Mesendoderm (in vitro differentiated cells): ENCODE data around the gene FAM118A.

Experiments
- DNase-seq: peaks from one replicate; pipeline ENCODE4 v3.0.0; 2013
- H2AK5ac ChIP-seq: 2 replicates; pipeline ENCODE4 v1.6.1; 2013; ENCODE audit warnings: low read length, inconsistent platforms
- H2BK120ac ChIP-seq: 2 replicates; pipeline ENCODE4 v1.6.1; 2013; ENCODE audit warnings: low read depth, mild to moderate bottlenecking, low read length, moderate library complexity, mixed read lengths
- H2BK15ac ChIP-seq: replicated peaks from 2 replicates; pipeline ENCODE4 v1.6.1; 2013; ENCODE audit warnings: low read depth, mild to moderate bottlenecking, moderate library complexity
- H2BK5ac ChIP-seq: 2 replicates; pipeline ENCODE4 v1.6.1; 2013; ENCODE audit warnings: low read length, inconsistent platforms
- H3K18ac ChIP-seq: 2 replicates; pipeline ENCODE4 v1.6.1; 2013; ENCODE audit warnings: mild to moderate bottlenecking, low read length, mixed read lengths
- H3K23ac ChIP-seq: one replicate; pipeline ENCODE4 v1.6.1; 2013; ENCODE audit warnings: low read length
- H3K27ac ChIP-seq: 2 replicates; pipeline ENCODE4 v1.5.1; 2013; ENCODE audit warnings: low read depth, mild to moderate bottlenecking, inconsistent platforms, low read length, moderate library complexity
- H3K27me3 ChIP-seq: 2 replicates; pipeline ENCODE4 v1.6.1; 2013; ENCODE audit warnings: low read length, control low read depth, mild to moderate bottlenecking, inconsistent platforms; ENCODE audit not compliant: insufficient read depth, poor library complexity
- H3K36me3 ChIP-seq: 2 replicates; pipeline ENCODE4 v1.6.1; 2013; ENCODE audit warnings: low read length, inconsistent platforms; ENCODE audit not compliant: control insufficient read depth, insufficient read depth
- H3K4ac ChIP-seq: one replicate; pipeline ENCODE4 v1.6.1; 2013; ENCODE audit warnings: low read depth, mild to moderate bottlenecking, low read length, moderate library complexity
- H3K4me1 ChIP-seq: 2 replicates; pipeline ENCODE4 v1.6.1; 2013; ENCODE audit warnings: low read depth, low read length, inconsistent platforms; ENCODE audit not compliant: control insufficient read depth
- H3K4me2 ChIP-seq: 2 replicates; pipeline ENCODE4 v1.6.1; 2013; ENCODE audit warnings: low read length
- H3K4me3 ChIP-seq: 2 replicates; pipeline ENCODE4 v1.5.1; 2013; ENCODE audit warnings: mild to moderate bottlenecking, low read length
- H3K56ac ChIP-seq: one replicate; pipeline ENCODE4 v1.6.1; 2013; ENCODE audit warnings: low read length
- H3K79me1 ChIP-seq: 2 replicates; pipeline ENCODE4 v1.6.1; 2013; ENCODE audit warnings: low read length, inconsistent platforms
- H3K79me2 ChIP-seq: 2 replicates; pipeline ENCODE4 v1.6.1; 2013; ENCODE audit warnings: mild to moderate bottlenecking, low read length; ENCODE audit not compliant: control insufficient read depth, insufficient read depth
- H3K9ac ChIP-seq: 2 replicates; pipeline ENCODE4 v1.6.1; 2013; ENCODE audit warnings: low read length, inconsistent platforms
- H4K5ac ChIP-seq: one replicate; pipeline ENCODE4 v1.6.1; 2013; ENCODE audit warnings: low read length
- H4K8ac ChIP-seq: one replicate; pipeline ENCODE4 v1.6.1; 2013; ENCODE audit warnings: low read depth, mild to moderate bottlenecking, control low read depth, low read length, moderate library complexity
- WGBS: extraction: QIAGEN DNeasy Blood & Tissue Kit; methylation state at CpG from one replicate; pipeline ENCODE4 v1.1.7; 2013; ENCODE audit warnings: low lambda C conversion rate, missing lambda C conversion rate; ENCODE audit not compliant: insufficient coverage; ENCODE audit errors: extremely low coverage; 5-methylcytosine and 5-hydroxymethylcytosine counted together

FAM118A gene

DNA sequence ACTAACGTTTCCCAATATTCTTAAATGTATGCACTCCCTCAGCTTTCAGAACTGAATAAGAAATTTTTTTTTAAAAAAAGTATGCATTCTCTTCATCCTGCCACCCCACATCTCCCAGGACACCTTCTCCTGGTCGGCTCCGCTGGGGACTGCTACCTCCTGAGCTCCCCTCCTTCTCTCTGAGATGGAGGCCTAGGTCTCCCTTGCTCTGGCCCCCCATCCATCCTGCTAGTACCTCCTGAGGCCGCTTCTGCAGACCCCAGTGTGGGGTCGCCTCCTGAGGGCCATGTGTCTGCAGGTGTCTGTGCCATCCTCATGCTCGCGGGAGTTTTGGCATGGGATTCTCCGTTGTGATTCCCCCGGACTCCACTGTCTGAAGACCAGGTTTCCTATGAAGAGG is 27.8 kb downstream of the FAM118A start:
- Histone ChIP-seq H3K79me2 (no peaks in the 10 kb centered on the region), H3K27me3 (no peaks in the 10 kb centered on the region), H2BK120ac (no peak overlapping the region), H3K9ac (no peak overlapping the region), H3K79me1 (no peaks in the 10 kb centered on the region), H3K18ac (no peak overlapping the region), H3K23ac (no peak overlapping the region), H4K8ac (no peak overlapping the region), H4K5ac (no peak overlapping the region), H3K56ac (no peak overlapping the region), H3K27ac (no peak overlapping the region), H2BK15ac (no peak overlapping the region), H3K36me3 (no peaks in the 10 kb centered on the region), H2AK5ac (no peak overlapping the region), H3K4me3 (no peak overlapping the region), H3K4ac (no peak overlapping the region), H2BK5ac (no peak overlapping the region), H3K4me1 (no peaks in the 10 kb centered on the region), H3K4me2 (no peak overlapping the region)
- WGBS = no CpG with 5 or more reads among the region's 9 CpGs
- no peak for DNase-seq

DNA sequence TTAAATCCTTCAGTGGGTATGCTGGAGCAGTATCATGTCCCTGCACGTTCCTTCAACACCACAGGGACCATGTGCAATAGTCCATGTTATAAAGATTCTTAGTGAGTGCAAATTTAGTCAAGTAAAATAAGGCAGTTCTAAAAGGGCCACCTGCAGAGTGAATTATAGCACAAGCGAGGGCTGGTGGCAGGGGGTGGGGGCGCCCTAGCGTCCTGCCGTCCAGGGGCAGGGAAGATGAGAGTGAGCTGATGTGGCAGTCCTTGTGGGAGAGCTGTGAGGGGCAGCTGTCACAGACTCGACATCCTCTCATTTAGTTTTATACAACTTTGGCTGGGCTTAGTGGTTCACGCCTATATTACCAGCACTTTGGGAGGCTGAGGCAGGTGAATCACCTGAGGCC is 29.1 kb downstream of the FAM118A start:
- H2AK5ac ChIP-seq = no peak overlapping the region
- no peak overlapping the region for H3K27ac ChIP-seq
- H3K18ac ChIP-seq = no peak overlapping the region
- H3K4me3 ChIP-seq = no peak overlapping the region
- H2BK120ac ChIP-seq = no peak overlapping the region
- H2BK15ac ChIP-seq = no peak overlapping the region
- no peak overlapping the region for H3K4ac ChIP-seq
- H4K8ac ChIP-seq = no peak overlapping the region
- H3K56ac ChIP-seq = no peak overlapping the region
- H3K4me1 ChIP-seq = no peaks in the 10 kb centered on the region
- DNase-seq = no peak
- H3K27me3 ChIP-seq = no peaks in the 10 kb centered on the region
- H3K23ac ChIP-seq = no peak overlapping the region
- H3K4me2 ChIP-seq = no peak overlapping the region
- H3K36me3 ChIP-seq = no peaks in the 10 kb centered on the region
- no peak overlapping the region for H3K9ac ChIP-seq
- WGBS = no CpG with 5 or more reads among the region's 7 CpGs
- no peaks in the 10 kb centered on the region for H3K79me2 ChIP-seq
- no peak overlapping the region for H4K5ac ChIP-seq
- no peak overlapping the region for H2BK5ac ChIP-seq
- no peaks in the 10 kb centered on the region for H3K79me1 ChIP-seq

DNA sequence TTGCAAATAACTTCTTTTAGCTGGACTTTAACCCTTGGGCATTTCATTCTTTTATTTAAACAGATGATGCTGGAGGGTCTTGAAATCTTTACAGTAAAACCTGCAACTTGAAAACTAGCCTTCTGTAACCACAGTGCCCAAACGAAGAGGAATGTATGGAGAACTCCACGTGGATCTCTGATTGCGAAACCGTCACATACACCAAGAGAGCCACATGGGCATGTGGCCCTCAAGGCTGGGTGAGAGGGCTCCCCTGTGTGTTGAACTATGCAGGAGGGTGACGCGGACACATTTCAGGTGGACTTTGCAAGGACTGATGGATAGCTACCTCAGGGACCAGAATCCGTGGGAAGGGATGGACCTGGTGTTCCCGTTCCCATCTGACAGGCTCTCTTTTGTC is 30.6 kb downstream of the FAM118A start:
- no peak overlapping the region for H3K4me3 ChIP-seq
- H2BK120ac ChIP-seq = no peak overlapping the region
- H3K36me3 ChIP-seq = no peaks in the 10 kb centered on the region
- DNase-seq = no peak
- no peak overlapping the region for H4K8ac ChIP-seq
- H3K4me1 ChIP-seq = no peaks in the 10 kb centered on the region
- H3K27me3 ChIP-seq = no peaks in the 10 kb centered on the region
- no peaks in the 10 kb centered on the region for H3K79me1 ChIP-seq
- no peaks in the 10 kb centered on the region for H3K79me2 ChIP-seq
- H2BK15ac ChIP-seq = no peak overlapping the region
- H3K4me2 ChIP-seq = no peak overlapping the region
- H3K18ac ChIP-seq = no peak overlapping the region
- no CpG with 5 or more reads among the region's 8 CpGs for WGBS
- no peak overlapping the region for H3K4ac ChIP-seq
- no peak overlapping the region for H4K5ac ChIP-seq
- H3K56ac ChIP-seq = no peak overlapping the region
- no peak overlapping the region for H3K9ac ChIP-seq
- no peak overlapping the region for H2BK5ac ChIP-seq
- H2AK5ac ChIP-seq = no peak overlapping the region
- no peak overlapping the region for H3K23ac ChIP-seq
- H3K27ac ChIP-seq = no peak overlapping the region

DNA sequence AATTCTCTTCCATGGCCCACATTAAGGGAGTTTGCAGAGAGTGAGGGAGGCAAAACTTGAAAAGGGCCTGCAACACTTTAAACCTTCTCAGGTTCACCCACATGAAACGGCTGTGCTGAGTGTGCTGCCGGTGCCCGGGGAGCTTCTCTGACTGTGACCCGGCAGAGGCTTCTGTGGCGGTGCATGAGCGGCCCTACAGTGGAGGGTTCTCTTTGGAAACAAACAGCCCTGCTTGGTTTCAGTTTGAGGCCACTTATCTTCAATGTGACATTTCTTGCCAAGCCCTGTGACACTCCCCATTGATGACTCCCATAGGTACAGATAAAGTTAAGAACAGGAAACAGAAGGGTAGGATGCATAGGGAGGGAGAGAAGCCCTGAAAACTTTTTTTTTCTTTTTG is 31.8 kb downstream of the FAM118A start:
- WGBS = no CpG with 5 or more reads among the region's 6 CpGs
- Histone ChIP-seq H3K27me3 (no peaks in the 10 kb centered on the region), H3K27ac (no peak overlapping the region), H2AK5ac (no peak overlapping the region), H3K4me3 (no peak overlapping the region), H3K4me2 (no peak overlapping the region), H3K79me2 (no peaks in the 10 kb centered on the region), H4K5ac (no peak overlapping the region), H3K36me3 (no peaks in the 10 kb centered on the region), H2BK120ac (no peak overlapping the region), H2BK15ac (no peak overlapping the region), H3K56ac (no peak overlapping the region), H4K8ac (no peak overlapping the region), H3K79me1 (no peaks in the 10 kb centered on the region), H2BK5ac (no peak overlapping the region), H3K4me1 (no peaks in the 10 kb centered on the region), H3K4ac (no peak overlapping the region), H3K18ac (no peak overlapping the region), H3K9ac (no peak overlapping the region), H3K23ac (no peak overlapping the region)
- no peak for DNase-seq

DNA sequence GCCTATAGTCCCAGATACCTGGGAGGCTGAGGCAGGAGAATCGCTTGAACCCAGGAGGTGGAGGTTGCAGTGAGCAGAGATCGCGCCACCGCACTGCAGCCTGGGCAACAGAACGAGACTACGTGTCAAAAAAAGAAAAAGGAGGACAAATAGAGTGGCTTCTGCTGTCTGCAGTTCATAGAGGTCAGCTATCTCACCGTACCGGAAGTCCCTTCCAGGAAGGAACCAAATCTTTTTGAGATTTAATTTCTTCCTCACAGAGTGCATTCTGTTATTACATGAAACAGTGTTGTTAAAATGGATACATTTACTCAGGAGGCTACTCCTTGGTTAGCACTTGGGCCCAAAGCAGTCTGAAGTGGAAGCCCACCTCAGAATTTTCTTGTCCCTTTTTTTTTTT is 33.4 kb downstream of the FAM118A start:
- no peak overlapping the region for H4K5ac ChIP-seq
- no peak overlapping the region for H3K18ac ChIP-seq
- H3K56ac ChIP-seq = no peak overlapping the region
- H3K4ac ChIP-seq = no peak overlapping the region
- no peak overlapping the region for H4K8ac ChIP-seq
- no peak for DNase-seq
- H3K23ac ChIP-seq = no peak overlapping the region
- no peak overlapping the region for H3K4me2 ChIP-seq
- no peaks in the 10 kb centered on the region for H3K27me3 ChIP-seq
- H2BK15ac ChIP-seq = no peak overlapping the region
- no peaks in the 10 kb centered on the region for H3K36me3 ChIP-seq
- no peaks in the 10 kb centered on the region for H3K4me1 ChIP-seq
- no peak overlapping the region for H3K9ac ChIP-seq
- no CpG with 5 or more reads among the region's 8 CpGs for WGBS
- H2AK5ac ChIP-seq = no peak overlapping the region
- H3K27ac ChIP-seq = no peak overlapping the region
- no peak overlapping the region for H3K4me3 ChIP-seq
- H2BK120ac ChIP-seq = no peak overlapping the region
- no peaks in the 10 kb centered on the region for H3K79me1 ChIP-seq
- no peaks in the 10 kb centered on the region for H3K79me2 ChIP-seq
- no peak overlapping the region for H2BK5ac ChIP-seq

DNA sequence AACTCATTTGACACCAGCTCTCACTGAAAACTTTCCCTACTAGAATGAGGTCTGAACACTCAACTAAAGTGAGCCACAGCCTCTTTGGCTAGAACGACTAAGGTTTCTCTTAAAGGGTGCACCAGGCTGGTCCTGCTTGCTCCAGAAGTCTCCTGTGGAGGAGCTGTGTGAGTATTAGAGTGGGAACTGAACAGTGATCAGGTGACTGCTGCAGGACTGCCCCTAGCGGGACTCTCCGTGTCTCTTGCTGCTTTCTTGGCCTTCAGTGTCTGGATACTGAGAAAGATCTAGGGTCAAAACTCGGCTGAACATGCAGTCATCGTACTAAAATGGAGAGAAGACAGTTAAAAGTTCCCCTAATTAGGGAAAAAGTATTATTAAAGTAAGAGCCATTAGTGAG is 34.6 kb downstream of the FAM118A start:
- Histone ChIP-seq H3K4me2 (no peak overlapping the region), H3K27ac (no peak overlapping the region), H2BK5ac (no peak overlapping the region), H3K23ac (no peak overlapping the region), H4K8ac (no peak overlapping the region), H3K18ac (no peak overlapping the region), H3K9ac (no peak overlapping the region), H2BK120ac (no peak overlapping the region), H3K27me3 (no peaks in the 10 kb centered on the region), H3K79me1 (no peaks in the 10 kb centered on the region), H4K5ac (no peak overlapping the region), H3K4me1 (no peaks in the 10 kb centered on the region), H3K56ac (no peak overlapping the region), H2AK5ac (no peak overlapping the region), H3K79me2 (no peaks in the 10 kb centered on the region), H2BK15ac (no peak overlapping the region), H3K36me3 (no peaks in the 10 kb centered on the region), H3K4me3 (no peak overlapping the region), H3K4ac (no peak overlapping the region)
- DNase-seq = peak; percentile 58
- no CpG with 5 or more reads among the region's 5 CpGs for WGBS
